PFSK-1 (cell line): ENCODE data around the gene GSK3A.

Experiments
- FOXP2 ChIP-seq: optimal IDR thresholded peaks from 2 replicates; pipeline ENCODE3; 2011; ENCODE audit warnings: borderline replicate concordance, control low read depth, inconsistent platforms; ENCODE audit not compliant: insufficient read depth; ENCODE audit errors: extremely low read length, extremely low read depth
- POLR2AphosphoS5 ChIP-seq: IDR thresholded peaks from 2 replicates; pipeline ENCODE4 v1.6.1; 2012; ENCODE audit warnings: low read depth, mild to moderate bottlenecking, control low read depth, low read length, moderate library complexity
- SIN3A ChIP-seq: IDR thresholded peaks from 2 replicates; pipeline ENCODE4 v1.6.1; 2012; ENCODE audit warnings: mild to moderate bottlenecking, low read length, moderate library complexity, borderline replicate concordance; ENCODE audit not compliant: insufficient read depth
- TAF1 ChIP-seq: IDR thresholded peaks from 2 replicates; pipeline ENCODE4 v1.6.1; 2012; ENCODE audit warnings: low read length, control low read depth, borderline replicate concordance; ENCODE audit not compliant: insufficient read depth
- TF ChIP-seq, protein P1 (sequence below), 2 experiments: IDR thresholded peaks; 2 replicates each; pipeline versions ENCODE4 v1.6.1 to v1.8.0; 2011 to 2012; ENCODE audit warnings: low read depth in 2 of 2, low read length in 2 of 2, control low read depth in 1 of 2, inconsistent platforms in 1 of 2, mild to moderate bottlenecking in 1 of 2, moderate library complexity in 1 of 2; ENCODE audit not compliant: insufficient read depth in 1 of 2

The GSK3A gene

DNA sequence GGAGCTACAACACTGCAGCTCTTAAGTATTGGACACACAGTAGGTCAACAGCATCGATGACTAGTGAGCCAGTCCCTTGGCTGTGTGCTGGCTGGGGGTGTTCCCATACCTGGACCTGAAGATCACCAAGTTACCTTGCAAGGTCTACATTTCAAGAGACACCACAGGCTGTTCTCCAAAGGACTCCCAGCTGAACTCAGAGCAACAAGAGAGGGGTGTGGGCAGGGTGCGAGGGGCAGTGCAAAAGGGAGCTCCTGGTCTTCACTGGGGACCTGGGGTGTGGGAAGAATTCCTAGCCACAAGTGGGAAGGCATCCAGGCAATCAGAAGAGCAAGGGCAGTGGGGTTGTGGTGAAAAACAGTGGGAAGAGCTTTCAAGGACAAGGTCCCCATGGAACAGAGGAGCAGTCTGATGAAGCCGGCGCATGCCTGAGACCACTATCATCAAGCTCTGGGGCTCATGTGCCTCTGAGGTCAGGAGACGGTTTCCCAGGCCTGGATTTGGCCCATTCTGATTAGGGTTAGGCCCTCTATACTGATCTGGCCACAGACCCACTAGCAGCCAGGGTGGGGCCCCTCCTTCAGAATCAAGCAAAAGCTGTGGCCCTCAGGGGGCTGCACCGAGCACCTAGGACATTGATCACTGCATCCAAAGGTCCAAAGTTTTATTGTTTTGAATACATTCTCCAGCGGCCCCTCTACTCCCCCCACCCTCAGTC, 4.7 kb upstream of the GSK3A start:
- TF ChIP-seq TAF1: no peak
- no peak for TF ChIP-seq SIN3A
- TF ChIP-seq FOXP2: no peak
- TF ChIP-seq, protein P1, sequence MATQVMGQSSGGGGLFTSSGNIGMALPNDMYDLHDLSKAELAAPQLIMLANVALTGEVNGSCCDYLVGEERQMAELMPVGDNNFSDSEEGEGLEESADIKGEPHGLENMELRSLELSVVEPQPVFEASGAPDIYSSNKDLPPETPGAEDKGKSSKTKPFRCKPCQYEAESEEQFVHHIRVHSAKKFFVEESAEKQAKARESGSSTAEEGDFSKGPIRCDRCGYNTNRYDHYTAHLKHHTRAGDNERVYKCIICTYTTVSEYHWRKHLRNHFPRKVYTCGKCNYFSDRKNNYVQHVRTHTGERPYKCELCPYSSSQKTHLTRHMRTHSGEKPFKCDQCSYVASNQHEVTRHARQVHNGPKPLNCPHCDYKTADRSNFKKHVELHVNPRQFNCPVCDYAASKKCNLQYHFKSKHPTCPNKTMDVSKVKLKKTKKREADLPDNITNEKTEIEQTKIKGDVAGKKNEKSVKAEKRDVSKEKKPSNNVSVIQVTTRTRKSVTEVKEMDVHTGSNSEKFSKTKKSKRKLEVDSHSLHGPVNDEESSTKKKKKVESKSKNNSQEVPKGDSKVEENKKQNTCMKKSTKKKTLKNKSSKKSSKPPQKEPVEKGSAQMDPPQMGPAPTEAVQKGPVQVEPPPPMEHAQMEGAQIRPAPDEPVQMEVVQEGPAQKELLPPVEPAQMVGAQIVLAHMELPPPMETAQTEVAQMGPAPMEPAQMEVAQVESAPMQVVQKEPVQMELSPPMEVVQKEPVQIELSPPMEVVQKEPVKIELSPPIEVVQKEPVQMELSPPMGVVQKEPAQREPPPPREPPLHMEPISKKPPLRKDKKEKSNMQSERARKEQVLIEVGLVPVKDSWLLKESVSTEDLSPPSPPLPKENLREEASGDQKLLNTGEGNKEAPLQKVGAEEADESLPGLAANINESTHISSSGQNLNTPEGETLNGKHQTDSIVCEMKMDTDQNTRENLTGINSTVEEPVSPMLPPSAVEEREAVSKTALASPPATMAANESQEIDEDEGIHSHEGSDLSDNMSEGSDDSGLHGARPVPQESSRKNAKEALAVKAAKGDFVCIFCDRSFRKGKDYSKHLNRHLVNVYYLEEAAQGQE (IDR thresholded peaks at IDR 0.05; ENCODE audit: insufficient read depth in 1 of 2, low read depth in 2 of 2, low read length in 2 of 2): no peak
- no peak; the same call in 1 of the 2 replicates for TF ChIP-seq POLR2AphosphoS5

DNA sequence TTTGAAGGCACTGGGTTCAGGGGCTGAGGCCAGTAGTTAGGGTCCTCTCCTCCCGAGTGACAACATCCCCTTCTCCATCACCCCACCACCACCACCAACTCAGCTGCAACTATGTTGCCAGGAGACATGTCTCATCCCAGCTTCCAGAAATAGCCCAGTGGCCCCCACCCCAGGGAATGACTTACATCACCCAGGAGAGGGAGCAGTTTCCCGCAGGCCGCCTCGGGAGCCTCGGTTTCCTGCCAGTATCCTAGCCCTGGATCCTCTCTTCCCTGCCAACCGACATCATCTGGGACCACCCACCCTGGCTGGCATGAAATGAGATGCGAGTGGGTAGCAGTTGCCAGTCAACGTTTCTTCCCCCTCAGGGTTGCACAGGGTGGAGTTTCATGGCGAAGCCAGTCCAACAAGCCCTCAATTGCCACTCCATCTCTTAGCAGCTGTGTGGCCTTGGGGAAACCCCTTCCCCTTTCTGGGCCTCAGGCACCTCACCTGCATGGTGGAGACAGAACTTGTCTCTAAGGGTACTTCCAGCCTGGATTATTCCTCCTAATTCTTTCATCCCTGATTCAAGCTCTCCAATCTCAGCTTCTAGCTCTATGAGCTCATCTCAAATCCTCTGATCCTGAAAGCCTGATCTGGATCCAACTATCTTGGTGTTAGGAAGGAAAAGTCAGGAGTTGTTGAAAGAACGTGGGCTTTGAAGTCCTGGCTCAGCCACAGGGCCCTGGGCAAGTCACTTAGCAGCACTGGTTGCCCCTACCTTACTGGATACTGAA, 3.9 kb upstream of the GSK3A start:
- TF ChIP-seq TAF1 (peak; percentile 10; the same call in 1 of the 2 replicates), POLR2AphosphoS5 (peak; percentile 65)
- TF ChIP-seq, protein P1 (IDR thresholded peaks at IDR 0.05; ENCODE audit: insufficient read depth in 1 of 2, low read depth in 2 of 2, low read length in 2 of 2): no peak

DNA sequence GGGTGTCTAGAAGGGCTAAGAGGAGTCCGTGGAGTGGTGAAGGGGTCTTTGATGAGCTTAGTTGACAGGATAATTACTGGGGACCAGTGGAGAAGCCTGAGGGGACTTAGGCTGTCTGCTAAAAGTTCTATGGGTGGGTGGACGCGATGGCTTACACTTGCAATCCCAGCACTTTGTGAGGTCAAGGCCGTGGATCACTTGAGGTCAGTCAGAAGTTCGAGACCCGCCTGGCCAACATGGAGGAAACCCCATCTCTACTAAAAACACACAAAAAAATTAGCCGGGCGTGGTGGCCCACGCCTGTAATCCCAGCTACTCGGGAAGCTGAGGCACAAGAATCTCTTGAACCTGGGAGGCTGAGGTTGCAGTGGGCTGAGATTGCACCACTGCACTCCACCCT, 2.8 kb upstream of the GSK3A start:
- no peak for TF ChIP-seq FOXP2
- TF ChIP-seq TAF1: no peak
- TF ChIP-seq, protein P1 (IDR thresholded peaks at IDR 0.05; ENCODE audit: insufficient read depth in 1 of 2, low read depth in 2 of 2, low read length in 2 of 2): no peak
- no peak for TF ChIP-seq POLR2AphosphoS5
- no peak for TF ChIP-seq SIN3A

DNA sequence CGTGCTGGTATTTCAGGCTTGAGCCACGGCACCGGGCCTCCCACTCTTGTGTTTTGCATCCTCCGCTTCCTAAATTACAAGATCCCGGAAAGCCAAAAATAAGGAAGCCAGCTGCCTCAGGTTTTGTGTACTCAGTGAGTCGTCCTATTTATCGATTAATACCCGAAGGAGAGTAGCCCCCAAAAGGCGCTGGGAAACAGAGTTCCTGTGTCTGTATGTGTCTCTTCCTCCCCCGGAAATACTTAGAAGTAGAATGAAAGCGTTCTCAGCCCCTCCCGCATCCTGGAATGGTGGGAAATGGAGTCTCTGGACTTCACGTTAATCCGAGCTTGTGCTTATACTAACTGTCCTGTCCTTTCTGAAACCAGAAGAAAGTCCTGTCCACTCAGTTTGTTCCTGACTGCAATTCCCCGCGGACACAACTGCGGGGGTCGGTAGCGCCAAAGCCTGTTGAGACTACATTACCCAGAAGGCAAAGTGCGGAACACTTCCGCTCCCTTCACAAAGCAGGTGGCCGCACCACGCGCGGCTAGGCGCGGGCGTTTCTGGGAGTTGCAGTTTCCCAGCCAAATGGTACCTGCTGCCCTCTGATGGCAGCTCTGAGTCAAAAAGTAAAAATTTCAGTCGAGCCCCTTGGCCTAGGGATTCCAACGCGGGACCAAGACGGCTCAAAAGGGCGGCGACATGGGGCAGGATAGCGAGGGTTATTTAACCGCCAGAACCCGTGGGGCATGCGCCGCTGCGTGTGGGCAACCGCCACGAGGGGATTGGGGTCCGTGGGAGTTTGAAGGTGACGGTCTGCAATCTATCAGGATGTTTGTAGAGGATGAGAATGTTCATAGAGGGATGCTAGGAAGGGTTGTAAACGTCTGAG, 2.2 kb upstream of the GSK3A start:
- TF ChIP-seq SIN3A: peak; percentile 77; the same call in 1 of the 2 replicates
- peak; percentile 85; the same call in 1 of the 2 replicates for TF ChIP-seq POLR2AphosphoS5
- TF ChIP-seq, protein P1 (IDR thresholded peaks at IDR 0.05; ENCODE audit: insufficient read depth in 1 of 2, low read depth in 2 of 2, low read length in 2 of 2): peak in 1 of 2 experiments; percentile 29; a peak in 1 of 4 replicates
- no peak for TF ChIP-seq FOXP2
- TF ChIP-seq TAF1: peak; percentile 62; the same call in 1 of the 2 replicates
